ENCODE measurements around the gene ALS2CL. TPM values are rescaled to one million over a fixed set of nuclear protein-coding genes. Genes with fewer than 3 reads are reported as not detected.

Gene ALS2CL
- total RNA-seq, 2 donors from 2014 or later = 0.11 TPM; not detected in 1

DNA sequence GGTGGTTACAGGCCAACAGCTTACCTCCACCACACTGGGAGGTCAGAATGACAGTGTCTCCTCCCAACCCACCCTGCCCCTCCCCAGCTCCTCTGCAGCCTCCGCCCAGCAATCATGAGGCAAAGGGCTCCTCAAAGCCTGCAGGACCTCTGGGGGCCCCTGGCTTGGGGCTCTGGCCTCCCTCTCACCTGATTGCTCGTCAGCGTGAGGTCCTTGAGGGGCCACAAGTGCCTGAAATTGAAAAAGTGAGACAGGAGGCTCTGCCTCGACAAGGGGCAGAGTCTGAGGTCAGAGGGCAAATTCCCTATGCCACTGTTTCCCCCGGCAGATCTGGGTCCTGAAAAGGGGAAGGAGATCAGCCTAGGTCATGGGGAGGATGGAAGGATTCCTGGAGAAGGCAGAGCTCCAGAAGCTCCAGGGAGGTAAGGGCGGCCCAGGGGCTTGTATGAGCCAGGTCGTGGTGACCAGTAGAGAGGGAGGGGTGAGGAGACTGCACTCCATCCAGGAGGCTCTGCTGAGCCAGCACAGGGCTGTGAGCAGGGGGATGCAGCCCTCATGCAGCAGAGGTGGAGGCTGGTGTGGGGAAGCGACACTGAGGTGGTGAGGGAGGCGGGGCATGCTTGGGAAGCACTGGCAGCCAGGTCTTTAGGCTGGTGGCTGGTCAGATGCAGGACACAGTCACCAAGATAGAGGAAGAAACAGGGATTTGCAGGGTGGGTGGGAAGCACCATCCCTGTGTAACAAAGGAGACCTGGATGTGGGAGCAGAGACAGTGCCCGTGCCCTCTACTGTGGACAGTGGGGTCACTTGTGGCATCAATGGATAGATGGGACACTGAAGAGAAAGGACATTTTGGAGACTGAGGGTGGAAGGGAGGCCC, 20.1 kb downstream of the ALS2CL start:
- no peaks in the 10 kb centered on the region for H3K9me3 Mint-ChIP-seq
- H3K36me3 Mint-ChIP-seq = no peaks in the 10 kb centered on the region
- ATAC-seq (no peak), DNase-seq (ENCODE audit: low spot score) (peak; percentile 37)
- H3K4me3 Mint-ChIP-seq = no peak overlapping the region
- H3K4me1 Mint-ChIP-seq (ENCODE audit: low read depth in 2 of 2) = no peaks in the 10 kb centered on the region
- H3K27me3 Mint-ChIP-seq = no peaks in the 10 kb centered on the region
- H3K27ac Mint-ChIP-seq = no peak overlapping the region

DNA sequence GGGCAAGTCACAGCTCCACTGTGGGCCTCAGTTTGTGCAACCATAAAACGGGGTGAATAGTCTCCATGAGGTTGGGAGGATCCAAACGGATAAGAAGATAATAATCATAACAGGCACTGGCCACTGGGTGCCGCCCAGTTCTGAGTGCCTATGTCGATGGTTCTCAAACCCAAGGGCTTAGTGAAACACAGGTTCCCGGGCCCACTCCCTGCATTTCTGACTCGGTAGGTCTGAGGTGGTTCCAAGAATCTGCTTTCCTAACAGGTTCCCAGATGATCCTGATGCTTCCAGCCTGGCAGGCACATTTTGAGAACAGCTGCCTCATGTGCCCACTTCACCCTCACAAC, 21.2 kb downstream of the ALS2CL start:
- Mint-ChIP-seq H3K27me3 (no peaks in the 10 kb centered on the region), H3K36me3 (no peaks in the 10 kb centered on the region), H3K4me3 (no peak overlapping the region), H3K9me3 (no peaks in the 10 kb centered on the region), H3K27ac (no peak overlapping the region), H3K4me1 (ENCODE audit: low read depth in 2 of 2) (no peaks in the 10 kb centered on the region)
- ATAC-seq (no peak), DNase-seq (ENCODE audit: low spot score) (no peak)

DNA sequence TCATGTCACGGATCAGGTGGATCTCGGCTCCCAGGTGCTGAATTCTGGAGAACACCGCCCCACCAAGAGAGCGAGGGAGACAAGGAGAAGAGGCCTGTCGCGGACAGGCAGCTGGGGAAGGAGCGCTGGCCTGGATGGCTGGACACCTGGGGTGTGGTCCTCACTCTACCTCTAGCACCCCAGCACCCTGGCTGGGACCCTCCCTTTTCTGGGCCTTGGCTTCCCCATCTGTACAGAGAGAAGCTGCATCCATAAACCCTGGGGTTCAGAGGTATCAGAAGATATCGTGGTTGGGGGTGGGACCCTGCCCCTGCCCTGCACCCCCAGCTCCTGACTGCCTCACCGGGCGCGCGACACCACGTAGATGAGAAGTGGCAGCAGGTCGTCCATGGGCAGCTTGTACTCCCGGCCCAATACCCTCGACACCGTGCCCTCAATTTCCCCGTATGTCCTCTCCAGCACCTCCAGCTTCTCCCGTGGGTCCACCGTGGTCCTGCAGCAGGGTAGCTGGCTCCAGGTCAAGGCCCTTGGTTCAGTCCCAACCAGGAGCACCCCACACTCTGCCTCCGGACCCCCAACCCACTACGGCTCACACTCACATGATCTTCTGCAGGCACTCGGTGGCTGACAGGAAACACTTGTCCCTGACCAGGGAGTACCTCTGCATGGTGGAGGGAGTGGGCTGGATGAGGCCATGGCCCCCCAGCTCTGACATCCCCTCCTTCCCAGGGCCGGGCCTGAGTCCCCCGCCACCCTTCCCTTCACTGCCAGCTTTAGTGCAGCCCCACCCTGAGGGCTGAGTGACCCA, 21.7 kb downstream of the ALS2CL start:
- Mint-ChIP-seq H3K4me3 (no peak overlapping the region), H3K27ac (no peak overlapping the region), H3K9me3 (no peaks in the 10 kb centered on the region), H3K36me3 (no peaks in the 10 kb centered on the region), H3K27me3 (no peaks in the 10 kb centered on the region), H3K4me1 (ENCODE audit: low read depth in 2 of 2) (no peaks in the 10 kb centered on the region)
- no peak for ATAC-seq
- peak; percentile 53 for DNase-seq (ENCODE audit: low spot score)

DNA sequence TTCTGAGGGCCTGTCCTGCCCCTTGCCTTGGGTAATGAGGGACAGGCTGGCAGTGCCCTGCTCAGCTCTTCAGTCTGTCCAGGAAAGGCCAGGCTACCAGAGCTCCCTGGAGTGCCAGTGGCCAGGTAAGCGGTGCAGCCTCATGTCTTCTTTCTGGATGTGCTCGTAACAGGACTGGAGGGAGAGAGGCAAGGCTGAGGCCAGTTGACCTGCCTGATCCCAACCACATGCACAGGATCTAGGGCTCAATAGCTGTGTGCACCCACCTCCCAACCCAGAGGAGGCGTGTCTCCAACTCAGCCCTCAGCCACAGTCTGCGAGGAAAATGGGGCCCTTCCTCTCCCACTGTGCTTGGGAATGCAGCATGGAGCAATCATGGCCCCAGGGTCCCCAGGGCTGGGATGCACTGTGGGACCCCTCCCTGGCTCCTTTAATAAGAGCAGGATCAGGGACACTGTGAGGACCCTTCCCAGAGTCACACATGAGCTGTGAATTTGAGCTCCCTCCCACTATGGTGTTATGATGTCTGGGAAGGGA, 22.5 kb downstream of the ALS2CL start:
- no peaks in the 10 kb centered on the region for H3K4me1 Mint-ChIP-seq (ENCODE audit: low read depth in 2 of 2)
- H3K9me3 Mint-ChIP-seq = no peaks in the 10 kb centered on the region
- ATAC-seq (no peak), DNase-seq (ENCODE audit: low spot score) (no peak)
- no peak overlapping the region for H3K27ac Mint-ChIP-seq
- no peaks in the 10 kb centered on the region for H3K36me3 Mint-ChIP-seq
- H3K4me3 Mint-ChIP-seq = no peak overlapping the region
- no peaks in the 10 kb centered on the region for H3K27me3 Mint-ChIP-seq

DNA sequence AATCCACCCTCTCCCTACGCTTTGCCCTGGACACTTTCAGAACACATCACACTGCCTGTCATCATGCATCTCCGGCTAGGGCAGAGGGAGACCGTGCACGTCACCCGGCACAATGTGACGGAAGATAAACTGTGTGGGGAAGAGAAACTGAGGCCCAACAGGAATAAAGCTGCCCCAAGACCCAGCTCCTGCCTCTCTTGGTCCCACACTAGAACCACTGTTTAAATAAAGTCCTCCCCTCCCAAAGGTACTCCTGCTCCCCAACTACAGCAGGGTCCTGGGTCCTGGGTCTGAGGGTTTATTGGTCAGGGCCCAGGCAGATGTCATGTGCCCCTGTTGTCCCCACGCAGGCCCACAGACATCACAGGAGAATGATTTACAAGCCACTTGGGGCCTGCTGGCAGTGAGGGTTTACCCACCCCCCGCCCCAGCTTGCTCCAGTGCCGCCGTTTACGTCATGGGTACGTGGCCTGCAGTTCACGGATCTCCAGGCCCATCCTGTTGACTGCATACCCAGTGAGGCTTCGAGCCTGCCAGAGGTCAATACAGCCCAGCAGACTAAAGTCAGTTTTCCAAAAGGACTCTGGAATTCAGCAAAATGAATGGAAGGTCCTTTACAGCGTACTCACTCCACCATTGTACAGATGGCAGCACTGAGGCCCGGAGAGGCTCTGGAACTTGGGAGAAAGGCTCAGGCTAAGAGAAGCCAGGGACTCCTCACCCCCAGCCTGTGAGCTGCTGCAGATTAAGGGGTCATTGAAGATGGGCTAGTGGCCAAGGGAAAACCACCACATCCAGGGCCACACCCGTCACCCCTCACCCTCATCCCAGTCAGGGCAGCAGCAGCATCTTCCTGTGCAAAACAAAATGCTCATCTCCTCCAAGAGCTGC, 23.2 kb downstream of the ALS2CL start:
- Mint-ChIP-seq H3K9me3 (no peaks in the 10 kb centered on the region), H3K36me3 (no peaks in the 10 kb centered on the region), H3K27ac (no peak overlapping the region), H3K27me3 (no peaks in the 10 kb centered on the region), H3K4me1 (ENCODE audit: low read depth in 2 of 2) (no peaks in the 10 kb centered on the region), H3K4me3 (no peak overlapping the region)
- ATAC-seq (no peak), DNase-seq (ENCODE audit: low spot score) (no peak)

DNA sequence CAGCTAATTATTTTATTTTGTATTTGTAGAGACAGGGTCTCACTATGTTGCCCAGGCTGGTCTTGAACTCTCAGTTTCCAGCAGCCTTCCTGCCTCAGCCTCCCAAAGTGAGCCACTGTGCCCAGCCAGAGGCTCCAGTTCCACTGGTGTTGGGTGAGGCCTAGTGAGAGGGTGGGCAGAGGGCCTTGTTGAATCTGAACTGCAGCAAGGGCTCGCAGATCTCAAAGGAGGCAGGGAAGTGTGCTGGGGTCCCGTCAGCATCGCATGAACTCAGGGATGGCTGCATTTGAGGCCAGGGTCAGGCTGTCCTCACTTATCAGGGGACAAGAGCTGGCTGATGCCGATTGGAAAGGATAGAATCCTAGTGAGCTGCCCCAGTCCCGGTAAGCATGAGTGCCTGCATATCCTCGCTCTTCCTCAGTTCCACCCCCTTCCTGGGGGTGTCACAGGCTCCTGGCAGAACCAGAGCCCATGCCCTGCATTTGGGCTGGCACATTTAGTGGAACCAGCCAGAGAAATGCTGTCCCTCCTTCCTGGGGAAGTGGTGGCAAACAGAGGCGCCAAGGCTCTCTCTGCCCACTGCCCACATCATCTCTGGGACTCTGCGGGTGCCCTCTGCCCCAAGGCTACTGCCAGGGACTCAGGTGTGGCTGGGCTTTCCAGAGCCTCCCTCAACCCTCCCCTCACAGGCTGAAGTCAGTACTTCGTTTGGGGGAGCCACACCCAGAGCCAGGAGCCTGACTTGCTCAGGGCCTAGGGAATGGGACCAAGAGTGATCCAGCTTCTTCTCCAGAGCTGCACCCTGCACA, 24.1 kb downstream of the ALS2CL start:
- no peaks in the 10 kb centered on the region for H3K9me3 Mint-ChIP-seq

DNA sequence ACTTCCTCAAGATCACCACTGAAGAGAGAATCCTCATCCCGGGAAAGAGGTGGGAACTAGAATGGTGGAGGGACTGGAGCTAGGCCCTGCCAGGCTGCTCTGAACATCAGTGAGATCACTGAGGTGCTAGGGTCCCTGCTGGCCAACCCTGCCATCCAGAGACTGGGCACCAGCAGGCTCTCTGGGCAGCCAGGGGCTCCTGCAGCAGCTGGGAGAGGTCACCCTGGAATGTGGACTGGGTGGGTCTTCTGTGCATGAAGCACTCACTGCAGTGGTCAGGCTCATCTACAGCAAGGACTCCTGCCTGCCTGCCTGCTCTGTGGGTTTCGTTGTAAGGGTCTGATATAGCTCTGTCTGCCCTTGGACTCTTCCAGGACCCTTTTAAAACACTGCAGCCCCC, 24.9 kb downstream of the ALS2CL start:
- no peaks in the 10 kb centered on the region for H3K36me3 Mint-ChIP-seq
- no peak overlapping the region for H3K4me3 Mint-ChIP-seq
- no peaks in the 10 kb centered on the region for H3K4me1 Mint-ChIP-seq (ENCODE audit: low read depth in 2 of 2)
- no peaks in the 10 kb centered on the region for H3K9me3 Mint-ChIP-seq
- H3K27me3 Mint-ChIP-seq = no peaks in the 10 kb centered on the region
- ATAC-seq = no peak
- no peak overlapping the region for H3K27ac Mint-ChIP-seq
- no peak for DNase-seq (ENCODE audit: low spot score)

More for the DNA sequence above, 24.1 kb downstream of the ALS2CL start:
- Mint-ChIP-seq H3K4me1 (ENCODE audit: low read depth in 2 of 2) (no peaks in the 10 kb centered on the region), H3K27me3 (no peaks in the 10 kb centered on the region), H3K36me3 (no peaks in the 10 kb centered on the region), H3K4me3 (no peak overlapping the region), H3K27ac (no peak overlapping the region)
- ATAC-seq (no peak), DNase-seq (ENCODE audit: low spot score) (no peak)

DNA sequence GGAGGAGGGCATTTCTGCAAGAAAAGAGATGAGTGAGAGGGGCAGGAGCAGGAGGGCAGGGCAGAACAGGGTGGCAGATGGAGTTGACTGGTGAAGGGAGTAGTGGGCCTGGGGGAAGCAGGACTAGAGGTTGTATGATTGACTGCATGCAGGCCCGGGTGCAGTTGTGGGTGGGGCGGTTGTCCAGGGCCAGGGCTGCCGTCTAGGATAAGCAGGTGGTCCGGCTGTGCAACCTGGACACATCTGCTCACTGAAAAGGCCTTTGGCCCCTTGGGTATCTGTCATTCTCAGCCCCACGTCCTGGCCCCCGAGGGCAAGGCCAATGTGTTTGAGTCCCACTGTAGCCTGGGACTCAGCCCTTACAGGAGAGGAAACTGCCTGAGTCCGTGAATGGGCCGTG, 25.4 kb downstream of the ALS2CL start:
- no peaks in the 10 kb centered on the region for H3K36me3 Mint-ChIP-seq
- no peaks in the 10 kb centered on the region for H3K9me3 Mint-ChIP-seq
- no peak overlapping the region for H3K4me3 Mint-ChIP-seq
- no peak overlapping the region for H3K27ac Mint-ChIP-seq
- H3K27me3 Mint-ChIP-seq = no peaks in the 10 kb centered on the region
- DNase-seq (ENCODE audit: low spot score) = no peak
- ATAC-seq = no peak
- no peaks in the 10 kb centered on the region for H3K4me1 Mint-ChIP-seq (ENCODE audit: low read depth in 2 of 2)

DNA sequence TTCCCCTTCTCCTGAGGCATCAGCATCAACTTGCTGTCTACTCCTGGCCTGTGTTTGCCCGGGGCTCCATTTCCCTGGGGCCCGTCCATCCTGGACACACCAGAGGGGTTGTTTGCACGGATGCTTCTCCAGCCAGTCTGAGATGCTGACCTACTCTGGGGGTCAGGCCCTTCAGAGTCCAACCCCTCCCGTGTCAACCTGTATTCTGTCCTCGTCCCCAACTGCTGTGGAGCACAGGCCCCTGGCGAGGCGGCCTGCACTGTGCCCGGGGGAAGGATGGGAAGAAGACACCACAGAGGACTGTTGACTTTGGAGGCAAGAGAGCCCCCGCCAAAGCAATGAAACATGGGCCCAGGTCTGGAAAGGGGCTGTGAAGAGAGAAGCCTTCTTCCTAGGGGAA, 25.8 kb downstream of the ALS2CL start:
- H3K4me3 Mint-ChIP-seq = no peak overlapping the region
- H3K36me3 Mint-ChIP-seq = no peaks in the 10 kb centered on the region
- ATAC-seq (no peak), DNase-seq (ENCODE audit: low spot score) (no peak)
- H3K4me1 Mint-ChIP-seq (ENCODE audit: low read depth in 2 of 2) = no peaks in the 10 kb centered on the region
- H3K9me3 Mint-ChIP-seq = no peaks in the 10 kb centered on the region
- H3K27me3 Mint-ChIP-seq = no peaks in the 10 kb centered on the region
- no peak overlapping the region for H3K27ac Mint-ChIP-seq

DNA sequence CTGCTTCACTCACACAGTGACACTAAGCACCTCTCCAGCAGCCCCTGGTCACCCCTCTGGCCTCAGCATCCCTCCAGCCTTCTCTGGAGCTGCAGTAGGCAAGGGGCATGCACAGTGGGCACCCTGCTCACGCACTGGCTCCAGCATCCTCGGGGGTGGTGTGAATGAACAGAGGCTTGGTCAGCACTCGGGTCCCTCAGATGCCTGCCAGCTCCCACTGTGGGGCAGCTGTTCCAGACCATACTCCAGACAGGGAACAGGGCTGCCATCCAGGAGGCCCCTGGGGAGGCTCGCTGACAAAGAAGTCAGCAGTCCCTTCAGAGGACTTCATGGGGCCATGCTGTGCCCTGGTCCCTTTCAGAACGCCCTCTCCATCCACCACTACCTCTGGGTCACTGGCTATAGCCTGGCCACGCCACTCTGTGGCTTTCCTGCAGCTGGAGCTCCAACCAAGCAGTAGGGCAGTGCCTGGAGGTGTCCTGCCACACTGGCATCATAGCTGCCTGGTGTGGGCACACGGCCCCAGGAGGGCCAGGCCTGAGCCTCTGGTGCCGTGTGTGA, 26.3 kb downstream of the ALS2CL start:
- ATAC-seq (peak; percentile 1 to 5), DNase-seq (ENCODE audit: low spot score) (no peak)
- Mint-ChIP-seq H3K9me3 (no peaks in the 10 kb centered on the region), H3K27ac (no peak overlapping the region), H3K4me1 (ENCODE audit: low read depth in 2 of 2) (no peaks in the 10 kb centered on the region), H3K36me3 (no peaks in the 10 kb centered on the region), H3K4me3 (no peak overlapping the region), H3K27me3 (no peaks in the 10 kb centered on the region)

DNA sequence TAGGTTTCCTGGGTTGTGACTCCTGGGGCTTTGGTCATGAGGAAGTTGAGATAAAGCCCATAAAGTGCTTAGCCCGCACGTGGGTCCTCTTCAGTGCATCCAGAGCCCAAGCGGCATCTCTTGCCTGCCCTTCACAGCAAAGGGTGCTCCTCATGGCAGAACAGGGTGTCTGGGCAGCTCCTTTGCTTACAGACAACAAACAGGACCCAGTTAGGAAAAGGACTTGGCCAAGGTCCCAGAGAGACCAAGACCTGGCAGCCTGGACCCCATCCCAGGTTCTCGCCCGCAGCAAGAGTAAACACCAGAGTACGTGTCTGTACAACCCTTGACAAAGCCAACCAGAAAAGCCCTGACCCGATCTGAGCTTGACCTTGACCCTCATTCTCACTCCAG, 27.0 kb downstream of the ALS2CL start:
- Mint-ChIP-seq H3K4me3 (no peak overlapping the region), H3K4me1 (ENCODE audit: low read depth in 2 of 2) (no peaks in the 10 kb centered on the region), H3K27me3 (no peaks in the 10 kb centered on the region), H3K9me3 (no peaks in the 10 kb centered on the region), H3K36me3 (no peaks in the 10 kb centered on the region), H3K27ac (no peak overlapping the region)
- no peak for DNase-seq (ENCODE audit: low spot score)
- ATAC-seq = peak in 1 of 2 donors; percentile 1

DNA sequence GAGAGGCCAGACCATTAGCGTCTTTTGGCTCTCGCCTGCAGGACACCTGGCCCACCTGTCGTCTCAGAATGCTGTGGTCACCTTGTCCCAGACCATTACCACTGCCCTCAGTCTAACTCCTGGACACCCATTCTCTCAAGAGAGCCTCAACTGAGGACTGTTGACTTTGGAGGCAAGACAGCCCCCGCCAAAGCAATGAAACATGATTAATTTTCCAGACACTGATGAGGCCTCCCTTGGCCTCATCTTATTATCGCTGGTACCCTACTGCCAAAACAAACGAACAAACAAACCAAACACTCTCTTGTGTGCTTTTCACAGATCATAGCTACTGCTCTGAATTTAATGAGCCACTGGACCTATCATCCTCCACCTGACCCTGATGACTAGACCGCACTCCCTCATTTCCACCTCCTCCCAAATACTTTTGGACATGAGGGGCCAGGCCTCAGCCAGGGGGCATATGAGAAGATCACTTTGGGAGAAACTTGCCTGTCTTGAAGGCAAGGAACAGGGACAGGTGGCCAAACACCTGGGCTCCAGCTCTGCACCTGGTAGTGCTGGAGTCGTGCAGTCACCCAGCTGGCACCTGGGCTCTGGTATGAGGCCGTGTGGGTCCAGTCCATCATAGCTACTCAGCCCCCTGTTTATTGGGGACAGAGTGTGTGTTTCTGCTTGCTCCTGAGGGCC, 27.6 kb downstream of the ALS2CL start:
- Mint-ChIP-seq H3K36me3 (no peaks in the 10 kb centered on the region), H3K9me3 (no peaks in the 10 kb centered on the region), H3K27ac (no peak overlapping the region), H3K4me3 (no peak overlapping the region), H3K27me3 (no peaks in the 10 kb centered on the region), H3K4me1 (ENCODE audit: low read depth in 2 of 2) (no peaks in the 10 kb centered on the region)
- DNase-seq (ENCODE audit: low spot score) (no peak), ATAC-seq (no peak)

Measured in natural killer cell treated with Interleukin-12 subunit alpha and Interleukin-12 subunit beta and Interleukin-15 and Interleukin-18, amount 100 ng/mL, for 72 hours (primary cell).